Suprapubic skin (tissue), 4 donors: ENCODE measurements around the gene ATXN1.

Source experiments
- EP300 ChIP-seq: sonication (generic); formaldehyde crosslinking; IDR thresholded peaks from one replicate; pipeline ENCODE4 v1.6.1; 2017; ENCODE audit warnings: antibody characterized with exemption
- POLR2A ChIP-seq, 2 donors: fragments of 450-650 bp; IDR thresholded peaks; one replicate each; pipeline ENCODE4 v1.6.1; 2017; ENCODE audit warnings: antibody characterized with exemption in 2 of 2, mild to moderate bottlenecking in 2 of 2, moderate library complexity in 2 of 2
- POLR2AphosphoS5 ChIP-seq, 3 donors: sonication (generic); formaldehyde crosslinking; IDR thresholded peaks; one replicate each; pipeline ENCODE4 v1.6.1; 2017; ENCODE audit warnings: antibody characterized with exemption in 3 of 3
- TF ChIP-seq, protein P1 (sequence below), 2 donors: fragments of 200-600 bp in 1 of 2; fragments of 450-650 bp in 1 of 2; sonication (generic) in 1 of 2; IDR thresholded peaks; one replicate each; pipeline ENCODE4 v1.5.1; 2016 to 2019; ENCODE audit warnings: antibody characterized with exemption in 2 of 2, mild to moderate bottlenecking in 1 of 2, moderate library complexity in 1 of 2

DNA sequence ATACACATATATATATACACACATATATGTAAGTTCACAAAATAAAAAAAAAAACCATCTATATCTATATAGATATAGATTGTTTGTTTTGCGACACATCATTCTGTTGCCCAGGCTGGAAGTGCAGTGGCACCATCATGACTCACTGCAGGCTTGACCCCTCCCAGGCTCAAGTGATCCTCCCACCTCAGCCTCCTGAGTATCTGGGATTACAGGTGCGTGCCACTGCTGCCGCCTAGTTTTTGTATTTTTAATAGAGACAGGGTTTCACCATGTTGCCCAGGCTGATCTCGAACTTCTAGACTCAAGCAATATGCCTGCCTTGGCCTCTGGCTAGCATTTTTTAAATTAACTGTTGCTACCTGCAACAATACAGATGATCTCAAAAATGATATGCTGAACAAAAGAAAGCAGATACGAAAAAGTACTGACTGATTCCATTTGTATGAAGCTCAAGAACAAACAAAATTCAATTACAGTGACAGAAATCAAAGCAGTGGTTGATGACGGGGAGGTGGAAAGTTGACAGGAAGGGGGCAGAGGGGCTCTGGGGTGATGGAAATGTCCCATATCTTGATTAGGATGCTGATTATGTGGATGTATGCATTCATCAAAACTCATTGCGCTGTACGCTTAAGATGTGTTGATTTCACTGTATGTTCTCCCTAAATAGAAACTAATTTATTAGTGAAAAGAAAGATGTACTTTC lies 49.6 kb downstream of the ATXN1 start:
- TF ChIP-seq, protein P1, sequence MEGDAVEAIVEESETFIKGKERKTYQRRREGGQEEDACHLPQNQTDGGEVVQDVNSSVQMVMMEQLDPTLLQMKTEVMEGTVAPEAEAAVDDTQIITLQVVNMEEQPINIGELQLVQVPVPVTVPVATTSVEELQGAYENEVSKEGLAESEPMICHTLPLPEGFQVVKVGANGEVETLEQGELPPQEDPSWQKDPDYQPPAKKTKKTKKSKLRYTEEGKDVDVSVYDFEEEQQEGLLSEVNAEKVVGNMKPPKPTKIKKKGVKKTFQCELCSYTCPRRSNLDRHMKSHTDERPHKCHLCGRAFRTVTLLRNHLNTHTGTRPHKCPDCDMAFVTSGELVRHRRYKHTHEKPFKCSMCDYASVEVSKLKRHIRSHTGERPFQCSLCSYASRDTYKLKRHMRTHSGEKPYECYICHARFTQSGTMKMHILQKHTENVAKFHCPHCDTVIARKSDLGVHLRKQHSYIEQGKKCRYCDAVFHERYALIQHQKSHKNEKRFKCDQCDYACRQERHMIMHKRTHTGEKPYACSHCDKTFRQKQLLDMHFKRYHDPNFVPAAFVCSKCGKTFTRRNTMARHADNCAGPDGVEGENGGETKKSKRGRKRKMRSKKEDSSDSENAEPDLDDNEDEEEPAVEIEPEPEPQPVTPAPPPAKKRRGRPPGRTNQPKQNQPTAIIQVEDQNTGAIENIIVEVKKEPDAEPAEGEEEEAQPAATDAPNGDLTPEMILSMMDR (IDR thresholded peaks at IDR 0.05): no peak
- TF ChIP-seq POLR2A (IDR thresholded peaks at IDR 0.05) (no peak), POLR2AphosphoS5 (IDR thresholded peaks at IDR 0.05) (no peak), EP300 (no peak)
